Heart left ventricle (tissue), 16 donors: ENCODE results near the gene TRAPPC2. TPM values are rescaled to one million over a fixed set of nuclear protein-coding genes. Genes with fewer than 3 reads are reported as not detected.

Source experiments
- ATAC-seq, 4 donors: fragments of 200-7000 bp; cut with Tn5 transposase; one replicate each; pipeline ENCODE4 v1.9.1; 2020 to 2022; ENCODE audit warnings: moderate library complexity in 4 of 4, mild to moderate bottlenecking in 3 of 4, moderate number of reproducible peaks in 1 of 4
- DNase-seq, 5 donors: peaks; one replicate each; pipeline ENCODE4 v3.0.0-alpha.2; 2020
- H3K27ac ChIP-seq, 12 donors: fragments of 200-600 bp; sonication (generic) in 4 of 12; one replicate each; pipeline versions ENCODE4 v1.5.0 to v1.8.0; 2016 to 2022; ENCODE audit warnings: mild to moderate bottlenecking in 2 of 12
- H3K27me3 ChIP-seq, 9 donors: fragments of 200-600 bp; sonication (generic) in 2 of 9; one replicate each; pipeline versions ENCODE4 v1.5.1 to v1.8.0; 2016 to 2022; ENCODE audit warnings: mild to moderate bottlenecking in 3 of 9
- H3K36me3 ChIP-seq, 9 donors: fragments of 200-600 bp; sonication (generic) in 2 of 9; one replicate each; pipeline versions ENCODE4 v1.5.0 to v1.8.0; 2018 to 2022; ENCODE audit warnings: mild to moderate bottlenecking in 2 of 9
- H3K4me1 ChIP-seq, 12 donors: fragments of 200-600 bp; sonication (generic) in 4 of 12; one replicate each; pipeline versions ENCODE4 v1.5.0 to v1.8.0; 2016 to 2022; ENCODE audit warnings: mild to moderate bottlenecking in 3 of 12
- H3K4me3 ChIP-seq, 12 donors: fragments of 200-600 bp; sonication (generic) in 4 of 12; one replicate each; pipeline versions ENCODE4 v1.5.0 to v1.8.0; 2017 to 2022; ENCODE audit warnings: mild to moderate bottlenecking in 9 of 12, moderate library complexity in 4 of 12
- H3K9me3 ChIP-seq, 12 donors: fragments of 200-600 bp; sonication (generic) in 4 of 12; one replicate each; pipeline versions ENCODE4 v1.5.0 to v1.8.0; 2016 to 2022; ENCODE audit warnings: mild to moderate bottlenecking in 1 of 12
- POLR2A ChIP-seq, 2 donors: fragments of 450-650 bp; IDR thresholded peaks; one replicate each; pipeline ENCODE4 v1.6.1; 2017; ENCODE audit warnings: antibody characterized with exemption in 2 of 2, mild to moderate bottlenecking in 2 of 2, moderate library complexity in 2 of 2
- WGBS, 4 donors: extraction: QIAGEN DNeasy Blood & Tissue Kit in 2 of 4; methylation state at CpG; one replicate each; pipeline versions ENCODE4 v1.1.5 to v1.1.7; 2013 to 2018; 5-methylcytosine and 5-hydroxymethylcytosine counted together
- intact Hi-C, 10 donors: fragments of 100-400 bp; cut with DNase I; formaldehyde crosslinking; loops; one replicate each; pipeline versions ENCODE4 v1.11.1 to v1.14.2; 2022
- polyA plus RNA-seq, 2 donors: library from polyadenylated mRNA; stranded (reverse); fragments of 200-250 nt; gene quantifications; one replicate each; pipeline ENCODE4 v1.2.3, GENCODE V29; 2013
- total RNA-seq, 9 donors: library from RNA; depleted of rRNA in 2 of 9; stranded (reverse); fragments of >200 nt in 2 of 9; fragmentation: NEBNext Ultra II Directional in 3 of 9; extraction: Animal tissue kit (Norgen Biotek cat#: 25700) in 3 of 9; gene quantifications; one replicate each; pipeline versions ENCODE4 v1.1.0 to v1.2.4, GENCODE V29; 2016 to 2023
- TF ChIP-seq, protein P1 (sequence below), 12 donors: fragments of 200-600 bp; sonication (generic) in 4 of 12; IDR thresholded peaks; one replicate each; pipeline versions ENCODE4 v1.5.0 to v1.8.0; 2018 to 2022; ENCODE audit warnings: antibody characterized with exemption in 12 of 12, mild to moderate bottlenecking in 5 of 12
- donor health status: ischemic (EF 13 %, LVEDD 7.1; RV severe dilation, severe dysfunction).
- donor health status: healthy with polysubstance abuse.
- donor health status: DM: no; HTN: yes; CAD: no.
- donor health status: DM: no; HTN: no; CAD: no.
- donor health status: ischemic (EF 25% LVEDD 6.9; RV normal size, moderate dysfunction).
- donor health status: ischemic (EF 25% LVEDD 5.7; RV mildly dilated, moderate dysfunction).
- donor health status: healthy.
- donor health status: DM: yes; HTN: yes; CAD: no.
- donor health status: ischemic (EF 35%, LVEDD 5.7; RV mildly dilated, moderate dysfunction).
- donor health status: nonischemic (EF 11% LVEDD 7.7; RV severe dilation, severe dysfunction).
- donor health status: DM: yes; HTN: yes; CAD: no.
- donor health status: PGD.
- donor health status: ischemic (EF 29% LVEDD 5.4; RV normal size, mild dysfunction).
- donor health status: nonischemic (EF 23%, LVEDD 6.1; RV moderate dilation, normal function).

The TRAPPC2 gene
- total and polyA plus RNA-seq, 11 donors = 3.5 to 11.1 (median 5.2) TPM

DNA sequence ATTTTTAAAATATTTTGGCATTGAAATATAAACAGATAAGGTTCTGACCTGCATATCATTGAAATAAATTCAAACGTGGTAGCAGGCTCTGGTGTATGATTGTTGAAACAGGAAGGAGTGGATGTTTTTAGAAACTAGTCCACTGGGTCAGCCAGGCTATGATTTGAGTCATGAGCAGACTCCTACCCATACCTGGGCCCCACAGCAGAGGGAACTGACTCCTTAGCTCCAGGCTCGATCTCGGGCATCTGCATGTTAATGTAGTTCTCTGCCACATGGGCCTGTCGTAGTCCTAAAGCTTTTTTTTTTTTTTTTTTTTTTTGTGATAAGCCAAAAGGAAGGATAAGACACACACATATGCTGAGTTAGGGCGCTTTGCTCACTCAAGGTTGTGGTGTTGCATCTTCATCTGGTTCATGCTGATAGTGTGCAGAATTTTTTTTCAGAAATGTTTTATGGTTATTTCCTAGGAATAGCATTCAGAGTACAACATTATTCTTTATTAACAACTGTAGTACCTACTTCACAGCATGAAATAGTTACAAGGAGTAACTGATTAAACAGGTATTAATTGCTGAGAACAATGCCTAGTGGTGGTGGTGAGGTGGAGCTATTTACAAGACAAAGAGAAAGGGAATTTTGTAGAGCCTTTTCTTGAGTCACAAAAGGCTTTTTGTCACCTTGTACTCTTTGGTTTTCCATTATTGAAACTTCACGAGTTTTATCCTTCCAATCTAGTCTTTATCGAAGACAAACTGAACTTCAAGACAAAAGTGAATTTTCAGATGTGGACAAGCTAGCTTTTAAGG lies 27.4 kb upstream of the TRAPPC2 start:
- no peak for DNase-seq
- intact Hi-C loops = loop anchor here in 1 of 10 donors (10.0 kb wide), 1 partner anchor 273 kb away; no protein-coding TSS in a partner anchor
- no peaks in the 10 kb centered on the region for H3K9me3 ChIP-seq
- peaks cover 0 to 65% (median 33%) of the 10 kb centered on the region in 9 donors for H3K36me3 ChIP-seq
- H3K27me3 ChIP-seq = peaks cover 0 to 6% (median 0%) of the 10 kb centered on the region in 9 donors
- WGBS, 4 donors = 63 to 73% (median 69%) methylated on average over 7 of the region's 7 CpGs
- ATAC-seq = no peak
- peak overlapping the region in 1 of 12 donors; percentile 33 for H3K27ac ChIP-seq
- H3K4me1 ChIP-seq = peaks cover 0 to 35% (median 8%) of the 10 kb centered on the region in 12 donors
- H3K4me3 ChIP-seq = no peak overlapping the region
- TF ChIP-seq, protein P1, sequence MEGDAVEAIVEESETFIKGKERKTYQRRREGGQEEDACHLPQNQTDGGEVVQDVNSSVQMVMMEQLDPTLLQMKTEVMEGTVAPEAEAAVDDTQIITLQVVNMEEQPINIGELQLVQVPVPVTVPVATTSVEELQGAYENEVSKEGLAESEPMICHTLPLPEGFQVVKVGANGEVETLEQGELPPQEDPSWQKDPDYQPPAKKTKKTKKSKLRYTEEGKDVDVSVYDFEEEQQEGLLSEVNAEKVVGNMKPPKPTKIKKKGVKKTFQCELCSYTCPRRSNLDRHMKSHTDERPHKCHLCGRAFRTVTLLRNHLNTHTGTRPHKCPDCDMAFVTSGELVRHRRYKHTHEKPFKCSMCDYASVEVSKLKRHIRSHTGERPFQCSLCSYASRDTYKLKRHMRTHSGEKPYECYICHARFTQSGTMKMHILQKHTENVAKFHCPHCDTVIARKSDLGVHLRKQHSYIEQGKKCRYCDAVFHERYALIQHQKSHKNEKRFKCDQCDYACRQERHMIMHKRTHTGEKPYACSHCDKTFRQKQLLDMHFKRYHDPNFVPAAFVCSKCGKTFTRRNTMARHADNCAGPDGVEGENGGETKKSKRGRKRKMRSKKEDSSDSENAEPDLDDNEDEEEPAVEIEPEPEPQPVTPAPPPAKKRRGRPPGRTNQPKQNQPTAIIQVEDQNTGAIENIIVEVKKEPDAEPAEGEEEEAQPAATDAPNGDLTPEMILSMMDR (IDR thresholded peaks at IDR 0.05) = no peak
- TF ChIP-seq POLR2A (IDR thresholded peaks at IDR 0.05) = no peak

DNA sequence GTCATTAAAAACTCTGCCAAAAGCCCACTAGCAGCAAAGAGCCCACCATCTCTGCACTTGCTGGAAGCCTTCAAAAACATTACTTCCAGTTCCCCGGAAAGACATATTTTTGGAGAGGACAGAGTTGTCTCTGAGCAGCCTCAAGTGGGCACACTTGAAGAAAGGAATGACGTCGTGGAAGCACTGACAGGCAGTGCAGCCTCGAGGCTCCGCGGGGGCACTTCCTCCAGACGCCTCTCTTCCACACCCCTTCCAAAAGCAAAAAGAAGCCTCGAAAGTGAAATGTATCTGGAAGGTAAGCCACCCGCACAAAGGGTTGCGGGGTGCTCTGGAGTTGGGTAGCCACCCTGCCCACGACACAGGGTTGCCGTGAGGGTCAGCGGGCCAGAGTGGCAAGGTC lies 26.0 kb upstream of the TRAPPC2 start:
- ATAC-seq (peak in 1 of 4 donors; percentile 42), DNase-seq (no peak)
- Histone ChIP-seq H3K4me1 (peaks cover 0 to 31% (median 7%) of the 10 kb centered on the region in 12 donors), H3K27ac (no peak overlapping the region), H3K27me3 (peaks cover 0 to 6% (median 0%) of the 10 kb centered on the region in 9 donors), H3K36me3 (peaks cover 0 to 77% (median 34%) of the 10 kb centered on the region in 9 donors), H3K9me3 (no peaks in the 10 kb centered on the region), H3K4me3 (no peak overlapping the region)
- intact Hi-C loops = loop anchor here in 1 of 10 donors (10.0 kb wide), 1 partner anchor 274 kb away; no protein-coding TSS in a partner anchor
- TF ChIP-seq, protein P1 (IDR thresholded peaks at IDR 0.05) = no peak
- TF ChIP-seq POLR2A (IDR thresholded peaks at IDR 0.05) = no peak
- 70 to 94% (median 74%) methylated on average over 13 of the region's 13 CpGs for WGBS, 4 donors

DNA sequence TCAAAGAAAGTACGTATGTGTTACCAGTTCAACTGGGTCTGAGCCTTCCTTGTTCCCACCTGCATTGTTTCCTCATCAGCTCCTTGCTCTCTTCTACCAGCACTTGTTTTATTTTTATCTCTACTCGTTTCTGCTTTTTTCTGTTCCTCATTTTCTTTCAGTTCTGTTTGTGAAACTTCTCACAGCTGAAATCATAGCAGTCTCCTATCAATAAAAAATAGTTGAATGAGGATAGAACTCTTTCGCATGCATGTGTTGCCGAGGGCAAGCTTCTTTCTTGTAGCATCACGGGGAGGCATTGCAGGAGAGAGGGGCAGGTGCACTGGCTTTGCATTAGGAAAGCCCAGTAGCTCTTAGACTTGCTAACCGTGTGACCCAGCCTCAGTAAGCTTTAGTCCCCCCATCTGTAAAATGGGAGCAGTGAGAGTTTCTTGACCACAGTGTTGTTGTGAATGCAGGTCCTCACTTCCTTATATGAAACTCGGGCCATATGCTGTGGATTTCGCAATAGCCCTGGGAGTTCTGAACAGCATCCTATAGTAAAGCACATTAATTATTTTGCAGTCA lies 24.8 kb upstream of the TRAPPC2 start:
- intact Hi-C loops = loop anchor here in 2 of 10 donors (10.0 kb wide), 2 partner anchors 46 to 254 kb away; no protein-coding TSS in a partner anchor

More for the DNA sequence above, 24.8 kb upstream of the TRAPPC2 start:
- Histone ChIP-seq H3K4me1 (peaks cover 0 to 20% (median 0%) of the 10 kb centered on the region in 12 donors), H3K27ac (no peak overlapping the region), H3K27me3 (peaks cover 0 to 9% (median 0%) of the 10 kb centered on the region in 9 donors), H3K4me3 (no peak overlapping the region), H3K36me3 (peaks cover 0 to 86% (median 34%) of the 10 kb centered on the region in 9 donors), H3K9me3 (no peaks in the 10 kb centered on the region)
- TF ChIP-seq, protein P1 (IDR thresholded peaks at IDR 0.05) = no peak
- no peak for TF ChIP-seq POLR2A (IDR thresholded peaks at IDR 0.05)
- DNase-seq = no peak
- 80 to 89% (median 85%) methylated on average over 8 of the region's 8 CpGs for WGBS, 4 donors
- no peak for ATAC-seq
